ENCODE data around the gene KLHDC9. TPM values are rescaled to one million over a fixed set of nuclear protein-coding genes. Genes with fewer than 3 reads are reported as not detected.
A peak's percentile ranks its signal among the peaks of the same experiment; 100 is the strongest.

KLHDC9 gene
- total and polyA plus RNA-seq, 2 of the 8 experiments (the other 6 are each of a cell fraction or from before 2014, with no cell fraction given) = 6.5 to 15.6 TPM

- H3K36me3 ChIP-seq (ENCODE audit: control insufficient read depth in 2 of 4, insufficient read depth in 4 of 4, low read length in 3 of 4) = no peaks in the 10 kb centered on the region
- no peaks in the 10 kb centered on the region for H3K79me1 ChIP-seq (ENCODE audit: low read depth, low read length)
- TF ChIP-seq CBX5 (IDR thresholded peaks at IDR 0.05; ENCODE audit: low read depth, low read length) = no peak
- H3K56ac ChIP-seq (replicated peaks; ENCODE audit: insufficient read length, low read depth, low read length) = no peak overlapping the region
- H3K14ac ChIP-seq (ENCODE audit: insufficient read length) = no peak overlapping the region
- H2AFZ ChIP-seq (ENCODE audit: low read length) = no peak overlapping the region
- H4K91ac ChIP-seq (replicated peaks; ENCODE audit: insufficient read length, low read length) = peak overlapping the region; percentile 50
- H3K4me1 ChIP-seq (replicated peaks in 1 of 4; ENCODE audit: control insufficient read depth in 3 of 4, insufficient read depth in 4 of 4, low read length in 3 of 4) = peaks cover 0 to 8% (median 3%) of the 10 kb centered on the region in 4 experiments; a peak in 3 of 7 replicates
- H4K5ac ChIP-seq (ENCODE audit: insufficient read length, low read depth, low read length) = no peak overlapping the region
- FAIRE-seq (no peak), DNase-seq (ENCODE audit: low read depth in 1 of 2, low spot score in 2 of 2) (no peak)
- H2BK120ac ChIP-seq (replicated peaks; ENCODE audit: low read depth, low read length) = no peak overlapping the region
- H3K9ac ChIP-seq (replicated peaks in 1 of 4; ENCODE audit: extremely low read depth in 1 of 4, low read depth in 3 of 4, low read length in 3 of 4) = no peak overlapping the region
- no peak overlapping the region for H3K4me2 ChIP-seq (ENCODE audit: insufficient read depth in 1 of 2, low read depth in 2 of 2, low read length in 2 of 2)
- no peak overlapping the region for H3K18ac ChIP-seq (ENCODE audit: extremely low read depth, low read length)
- no peak overlapping the region; the same call in 1 of the 2 replicates for H2BK5ac ChIP-seq (ENCODE audit: low read depth, low read length)
- 0 out of 2 replicates have a peak overlapping the region, but pooled peaks have one; percentile 29 for H2BK15ac ChIP-seq (ENCODE audit: low read length)
- peak overlapping the region; percentile 84 for H3K4ac ChIP-seq (replicated peaks; ENCODE audit: insufficient read length, low read depth, low read length)
- no peak overlapping the region for H2BK20ac ChIP-seq (ENCODE audit: low read length)
- no peak overlapping the region for H3K27ac ChIP-seq (ENCODE audit: low read depth, low read length)
- H4K8ac ChIP-seq (ENCODE audit: extremely low read depth, insufficient read depth, low read length) = peak overlapping the region; percentile 70
- no peaks in the 10 kb centered on the region for H3K79me2 ChIP-seq (ENCODE audit: control insufficient read depth in 1 of 2, insufficient read depth in 2 of 2, low read length in 2 of 2)
- 91% methylated on average over 7 of the region's 9 CpGs; no CpG with 5 or more reads in 1 of the 2 experiments for WGBS, 2 experiments (ENCODE audit: extremely low coverage in 1 of 2, insufficient coverage in 1 of 2, insufficient read length in 1 of 2, insufficient replicate concordance in 2 of 2, low coverage in 1 of 2, low lambda C conversion rate in 2 of 2, missing lambda C conversion rate in 1 of 2)
- H3K27me3 ChIP-seq (replicated peaks in 1 of 4; ENCODE audit: control insufficient read depth in 3 of 4, extremely low read depth in 1 of 4, insufficient read depth in 3 of 4, low read length in 3 of 4) = no peaks in the 10 kb centered on the region
- ChIA-PET POLR2A (ENCODE audit: partially characterized antibody) (interaction anchor here (1.3 to 1.6 kb wide), 4 partner anchors 9 to 63 kb away, joined by 4 to 6 read pairs (median 4); partner anchors contain the start of genes DEDD and KLHDC9), CTCF (ENCODE audit: partially characterized antibody) (interaction anchor here (1.7 to 17.8 kb wide), 6 partner anchors 8 to 28 kb away, joined by 4 to 282 read pairs (median 20); partner anchors contain the start of genes KLHDC9 and NECTIN4)
- no peaks in the 10 kb centered on the region for H3K23me2 ChIP-seq (ENCODE audit: low read depth, low read length)
- no peak overlapping the region for H2BK12ac ChIP-seq (ENCODE audit: low read depth, low read length)
- no peaks in the 10 kb centered on the region for H3K9me3 ChIP-seq (ENCODE audit: insufficient read depth in 2 of 2, low read depth in 1 of 2, low read length in 1 of 2)
- H4K20me1 ChIP-seq (replicated peaks in 1 of 2; ENCODE audit: control insufficient read depth in 1 of 2, insufficient read depth in 2 of 2, low read length in 2 of 2) = peaks cover 0 to 3% of the 10 kb centered on the region in 2 experiments
- no peak overlapping the region for H3K4me3 ChIP-seq (ENCODE audit: extremely low read depth in 1 of 4, insufficient read depth in 2 of 4, low read depth in 3 of 4, low read length in 4 of 4)
- no peak overlapping the region for H3K23ac ChIP-seq (ENCODE audit: insufficient read length)
- H2AK5ac ChIP-seq (ENCODE audit: low read depth, low read length) = no peak overlapping the region
Measured at GRCh38 chr1:161069241-161069640, 28.9 kb upstream of the KLHDC9 start.
